ENCODE results near the gene NOTUM.
"Not testable (repeated sequence)": the region's sequence is repeated elsewhere in the genome, so short reads cannot be mapped to it uniquely, and the experiment has no call there.

NOTUM gene

DNA sequence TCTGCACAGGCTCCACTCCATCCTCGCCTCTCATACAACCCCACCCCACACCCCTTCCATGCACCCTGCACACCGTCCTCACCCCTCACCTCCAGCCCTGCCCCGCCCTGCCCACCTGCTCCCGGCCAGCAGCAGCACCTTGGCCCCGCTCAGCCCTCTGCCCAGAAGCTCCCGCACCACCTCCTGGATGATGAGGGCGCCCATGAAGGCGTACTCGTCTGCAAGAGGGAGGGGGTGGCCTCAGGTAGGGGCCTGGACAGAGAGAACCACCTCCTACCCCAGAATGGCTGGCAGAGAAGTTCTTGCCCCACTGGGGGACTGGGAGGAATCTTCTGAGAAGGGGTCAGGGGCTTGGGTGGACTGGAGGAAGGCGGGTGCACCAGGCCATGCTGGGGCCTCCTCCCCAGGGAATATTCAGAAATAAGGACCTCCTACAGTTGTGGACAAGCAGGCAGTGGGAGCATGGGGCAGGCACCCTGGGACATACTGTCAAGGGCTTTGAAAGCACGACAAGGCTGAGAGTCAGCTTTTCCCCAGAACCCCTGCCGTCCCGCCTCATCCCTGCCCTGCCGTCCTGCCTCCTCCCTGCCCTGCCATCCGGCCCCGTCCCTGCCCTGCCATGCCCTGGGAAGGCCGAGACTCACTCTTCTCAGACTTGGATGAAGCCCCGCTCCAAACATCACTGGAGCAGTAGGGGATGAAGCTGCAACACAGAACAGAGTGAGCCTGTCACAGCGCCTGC is 3.1 kb downstream of the NOTUM start:
- no peak for DNase-seq (ENCODE audit: low read depth)

DNA sequence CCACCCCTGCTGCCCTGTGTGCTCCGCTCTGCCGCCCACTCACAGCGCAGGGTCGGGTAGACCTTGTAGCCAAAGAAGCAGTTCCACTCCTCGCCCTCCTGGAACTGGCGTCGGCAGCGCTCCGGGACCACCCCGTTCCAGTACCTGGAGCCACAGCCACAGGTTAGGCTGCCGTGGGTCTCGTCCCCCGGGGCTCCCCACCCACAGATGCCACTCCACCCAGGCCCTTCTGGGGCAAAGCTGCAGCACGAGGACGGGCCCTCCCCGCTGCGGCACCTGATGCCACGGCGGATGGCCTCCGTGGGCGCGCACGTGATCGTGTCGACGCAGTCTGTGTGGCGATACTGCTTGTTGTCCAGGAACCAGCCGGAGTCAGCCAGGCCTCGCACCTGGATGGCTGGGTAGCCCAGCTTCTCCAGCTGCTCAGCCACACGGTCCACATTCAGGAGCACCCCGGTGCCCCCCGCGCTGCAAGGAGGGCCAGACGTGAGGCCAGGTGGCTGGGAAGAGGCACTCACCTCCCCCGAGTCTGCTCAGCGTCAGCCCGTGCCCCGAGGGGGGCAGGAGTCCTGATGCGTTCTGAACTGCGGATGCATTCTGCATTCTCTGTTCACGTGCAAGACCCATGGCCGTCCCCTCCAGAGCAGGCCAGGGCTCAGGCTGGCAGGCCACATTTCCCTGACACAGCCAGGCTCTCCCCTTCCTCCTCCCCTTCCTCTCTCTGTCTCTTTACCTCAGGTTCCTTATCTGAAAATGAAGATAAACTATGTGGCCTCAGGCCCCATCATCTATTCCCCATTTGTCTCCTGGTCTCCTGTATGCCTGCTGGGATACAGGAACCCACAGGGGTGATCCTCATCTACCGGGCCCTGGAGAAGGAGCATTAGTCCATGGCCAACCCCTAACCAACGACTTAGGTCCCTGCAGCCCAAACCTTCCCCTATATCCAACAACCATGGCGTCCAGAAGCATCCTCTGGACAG is 4.1 kb downstream of the NOTUM start:
- DNase-seq (ENCODE audit: low read depth) = no peak

DNA sequence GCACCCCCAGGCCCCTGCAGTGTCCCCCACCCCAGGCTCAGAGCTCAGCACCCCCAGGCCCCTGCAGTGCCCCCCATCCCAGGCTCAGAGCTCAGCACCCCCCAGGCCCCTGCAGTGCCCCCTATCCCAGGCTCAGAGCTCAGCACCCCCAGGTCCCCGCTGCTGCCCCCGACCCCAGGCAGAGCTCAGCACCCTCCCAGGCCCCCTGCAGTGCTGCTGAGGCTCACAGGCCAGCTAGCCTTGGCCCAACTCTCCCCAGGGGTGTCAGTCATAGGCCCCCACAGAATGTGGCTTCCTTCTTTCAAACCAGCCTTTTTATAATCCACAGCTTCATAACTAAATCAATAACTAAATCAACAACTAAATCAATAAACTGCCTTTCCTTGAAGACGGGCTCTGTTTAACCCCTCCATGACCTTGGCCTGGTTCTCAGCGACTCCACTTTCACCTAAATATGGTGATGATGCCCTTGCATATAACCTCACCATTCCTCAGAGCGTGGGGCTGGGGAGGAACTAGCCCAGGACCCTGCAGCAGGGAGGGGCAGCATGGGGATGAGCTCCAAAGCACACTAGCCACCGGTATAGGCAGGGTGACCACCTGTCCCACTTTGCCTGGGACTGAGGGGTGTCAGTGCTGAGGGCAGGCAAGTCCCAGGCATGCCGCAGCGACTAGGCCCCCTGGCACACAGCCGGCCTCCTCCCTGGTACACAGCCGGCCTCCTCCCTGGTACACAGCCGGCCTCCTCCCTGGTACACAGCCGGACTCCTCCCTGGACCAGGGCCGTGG is 5.0 kb downstream of the NOTUM start:
- DNase-seq (ENCODE audit: low read depth) = no peak

DNA sequence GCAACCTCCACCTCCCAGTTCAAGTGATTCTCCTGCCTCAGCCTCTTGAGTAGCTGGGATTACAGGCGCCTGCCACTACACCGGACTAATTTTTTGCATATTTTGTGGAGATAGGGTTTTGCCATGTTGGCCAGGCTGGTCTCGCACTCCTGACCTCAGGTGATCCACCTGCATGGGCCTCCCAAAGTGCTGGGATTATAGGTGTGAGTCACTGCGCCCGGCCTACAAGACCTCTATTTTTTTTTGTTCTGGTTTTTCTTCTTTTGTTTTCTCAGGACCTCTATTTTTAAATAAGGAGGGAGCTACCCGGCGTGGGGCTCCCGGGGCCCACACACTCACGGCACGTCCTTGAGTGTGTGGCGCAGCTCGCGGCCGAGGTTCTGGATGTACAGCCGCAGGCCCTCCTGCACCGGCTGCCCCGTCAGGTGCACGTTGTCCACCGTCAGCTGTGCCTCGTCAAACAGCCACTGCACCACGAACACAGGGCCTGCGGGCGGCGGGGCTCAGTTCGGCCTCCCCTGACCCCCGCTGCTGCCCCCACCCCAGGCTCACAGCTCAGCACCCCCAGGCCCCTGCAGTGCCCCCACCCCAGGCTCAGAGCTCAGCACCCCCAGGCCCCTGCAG is 5.8 kb downstream of the NOTUM start:
- DNase-seq (ENCODE audit: low read depth) = no peak

DNA sequence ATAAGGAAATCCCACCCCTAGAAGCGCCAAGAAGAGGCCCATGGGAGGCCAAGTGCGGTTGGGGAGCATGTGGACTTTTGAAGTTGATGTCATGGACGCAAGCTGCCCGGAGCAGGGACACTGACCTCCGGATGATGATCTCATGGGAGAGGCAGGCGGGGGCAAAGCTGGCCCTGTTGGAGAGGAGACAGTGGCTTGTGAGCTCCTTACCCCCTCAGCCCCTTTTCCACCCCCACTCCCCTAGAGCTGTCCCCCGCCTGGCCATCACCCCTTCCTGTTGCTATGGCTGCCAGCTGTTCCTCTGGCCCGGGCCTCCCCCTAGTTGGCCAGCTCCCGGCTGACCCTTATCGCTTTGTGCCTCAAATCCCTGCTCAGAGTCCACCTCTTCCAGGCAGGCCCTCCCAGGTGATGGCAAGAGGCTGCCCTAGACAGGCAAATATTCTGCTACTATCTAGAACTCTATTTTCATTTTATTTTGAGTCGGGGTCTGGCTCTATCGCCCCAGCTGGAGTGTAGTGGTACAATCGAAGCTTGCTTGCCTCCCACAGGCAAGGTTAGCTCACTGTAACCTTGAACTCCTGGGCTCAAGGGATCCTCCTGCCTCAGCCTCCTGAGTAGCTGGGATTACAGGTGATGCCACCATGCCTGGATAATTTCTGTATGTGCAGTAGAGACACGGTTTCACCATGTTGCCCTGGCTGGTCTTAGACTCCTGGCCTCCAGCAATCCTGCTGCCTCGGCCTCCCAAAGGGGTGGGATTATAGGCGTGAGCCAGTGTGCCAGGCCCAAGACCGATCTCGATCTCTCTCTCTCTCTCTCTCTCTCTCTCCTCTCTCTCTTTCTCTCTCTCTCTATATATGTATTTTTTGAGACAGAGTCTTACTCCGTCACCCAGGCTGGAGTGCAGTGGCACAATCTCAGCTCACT is 6.6 kb downstream of the NOTUM start:
- no peak for DNase-seq (ENCODE audit: low read depth)

DNA sequence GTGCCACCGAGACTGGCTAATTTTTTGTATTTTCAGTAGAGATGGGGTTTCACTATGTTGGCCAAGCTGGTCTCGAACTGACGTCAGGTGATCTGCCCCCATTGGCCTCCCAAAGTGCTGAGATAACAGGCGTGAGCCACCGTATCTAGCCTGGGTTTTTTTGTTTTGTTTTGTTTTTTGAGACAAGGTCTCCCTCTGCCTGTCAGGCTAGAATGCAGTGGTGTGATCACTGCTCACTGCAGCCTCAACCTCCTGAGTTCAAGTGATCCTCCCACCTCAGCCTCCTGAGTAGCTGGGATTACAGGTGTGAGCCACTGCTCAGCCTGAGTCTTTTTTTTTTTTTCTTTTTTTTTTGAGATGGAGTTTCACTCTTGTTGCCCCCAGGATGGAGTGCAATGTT is 7.5 kb downstream of the NOTUM start:
- not testable (repeated sequence) for DNase-seq (ENCODE audit: low read depth)

DNA sequence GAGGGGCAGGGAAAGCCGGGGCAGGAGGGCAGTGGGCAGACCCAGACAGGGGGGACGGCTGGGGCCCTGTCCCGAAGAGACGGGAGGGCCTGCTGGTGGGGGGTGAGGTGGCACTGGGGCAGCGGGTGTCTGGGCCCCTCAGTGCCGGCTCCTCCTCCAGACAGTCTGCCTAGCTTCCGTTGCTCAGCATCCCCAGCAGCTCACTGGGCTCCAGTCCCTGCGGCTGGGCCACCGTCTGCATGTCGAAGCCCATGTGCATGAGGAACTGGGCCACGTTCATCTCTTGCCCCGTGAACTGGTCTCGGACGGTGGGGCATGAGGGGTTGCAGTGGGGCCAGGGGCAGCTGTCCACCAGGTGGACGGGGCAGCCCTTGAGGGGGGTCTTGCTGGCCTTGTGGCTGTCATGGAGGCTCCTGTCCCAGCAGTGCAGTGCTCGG is 8.2 kb downstream of the NOTUM start:
- no peak for DNase-seq (ENCODE audit: low read depth)

DNA sequence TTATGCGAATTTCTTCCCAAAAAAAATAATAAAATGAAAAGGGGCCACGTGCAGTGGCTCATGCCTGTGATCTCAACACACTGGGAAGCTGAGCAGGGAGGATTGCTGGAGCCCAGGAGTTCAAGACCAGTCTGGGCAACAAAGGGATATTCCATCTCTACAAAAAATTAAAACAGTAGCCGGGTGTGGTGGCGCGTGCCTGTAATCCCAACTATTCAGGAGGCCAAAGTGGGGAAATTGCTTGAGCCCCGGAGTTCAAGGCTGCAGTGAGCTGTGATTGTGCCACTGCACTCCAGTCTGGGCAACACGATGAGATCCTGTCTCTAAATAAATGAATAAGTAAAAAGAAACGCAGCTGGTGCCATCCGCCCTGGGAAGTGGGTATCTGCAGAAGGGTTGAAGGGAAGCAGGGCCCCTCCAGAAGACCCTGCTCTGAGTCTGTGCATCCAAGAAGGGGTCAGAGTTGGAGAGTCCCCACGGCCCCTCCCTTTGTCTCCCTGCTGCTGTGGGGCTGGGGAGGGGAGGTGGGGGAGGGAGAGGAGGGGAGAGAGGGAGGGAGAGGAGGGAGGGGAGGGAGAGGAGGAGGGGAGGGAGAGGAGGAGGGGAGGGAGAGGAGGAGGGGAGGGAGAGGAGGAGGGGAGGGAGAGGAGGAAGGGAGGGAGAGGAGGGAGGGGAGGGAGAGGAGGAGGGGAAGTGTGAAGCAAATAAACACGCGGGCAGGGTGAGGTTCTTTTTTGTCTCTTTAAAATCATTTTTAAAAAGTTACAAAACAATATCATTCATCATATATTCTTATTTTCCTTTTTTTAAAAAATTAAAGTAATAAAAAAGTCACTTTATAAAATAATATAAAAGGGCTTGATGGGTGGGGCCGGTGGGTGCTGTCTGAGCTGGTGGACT is 9.0 kb downstream of the NOTUM start:
- no peak for DNase-seq (ENCODE audit: low read depth)

DNA sequence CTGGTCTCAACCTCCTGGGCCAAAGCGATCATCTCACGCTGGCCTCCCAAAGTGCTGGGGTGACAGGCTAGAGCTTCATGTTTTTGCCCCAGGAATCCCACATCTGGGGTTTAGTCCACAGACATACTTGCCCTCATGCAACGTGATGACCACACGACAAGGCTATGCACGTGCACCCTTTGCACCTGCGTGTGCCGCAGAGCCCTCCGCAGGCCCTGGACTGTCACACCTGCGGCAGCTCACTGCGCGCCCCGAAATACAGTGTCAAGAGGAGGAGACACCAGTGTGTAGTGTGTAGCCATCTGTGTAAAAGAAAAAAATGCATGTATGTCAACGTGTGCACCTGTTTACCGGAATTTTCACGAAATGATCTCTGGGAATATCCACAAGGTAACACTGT is 10.5 kb downstream of the NOTUM start:
- no peak for DNase-seq (ENCODE audit: low read depth)

DNA sequence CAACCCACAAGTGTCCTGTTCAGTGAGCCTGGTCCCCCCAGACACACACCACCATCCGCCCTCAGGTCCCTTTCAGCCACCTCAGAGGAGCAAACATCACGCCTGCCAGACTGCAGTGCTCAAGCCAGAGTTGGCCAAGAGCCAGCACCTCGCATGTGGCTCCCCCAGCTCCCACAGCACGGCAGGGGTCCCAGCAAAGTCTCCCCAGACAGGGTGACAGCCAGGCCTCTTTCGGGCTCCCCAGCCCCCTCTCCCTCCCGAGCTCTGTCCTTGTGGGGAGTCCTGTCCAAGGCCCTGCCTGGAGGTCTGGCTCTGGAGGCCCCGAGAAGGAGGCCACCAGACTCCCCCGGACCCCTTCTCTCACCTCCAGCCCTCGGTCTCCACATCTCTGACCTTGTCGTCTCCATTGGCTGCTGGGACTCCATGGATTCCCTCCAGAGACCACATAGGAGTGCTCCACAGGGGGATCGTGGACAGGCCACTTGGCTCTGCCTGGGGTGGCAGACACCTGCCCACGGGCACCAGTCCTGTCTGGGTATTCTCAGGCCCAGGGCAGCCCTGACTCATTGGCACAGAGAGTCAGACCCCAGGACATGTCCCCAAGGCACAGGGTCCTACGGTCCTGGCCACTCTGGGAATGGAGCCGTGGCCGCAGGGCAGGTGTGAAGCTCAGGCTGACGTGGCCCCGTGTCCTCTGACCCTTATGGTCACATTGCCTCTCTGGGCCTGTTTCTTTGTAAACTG is 12.2 kb downstream of the NOTUM start:
- DNase-seq (ENCODE audit: low read depth) = no peak

DNA sequence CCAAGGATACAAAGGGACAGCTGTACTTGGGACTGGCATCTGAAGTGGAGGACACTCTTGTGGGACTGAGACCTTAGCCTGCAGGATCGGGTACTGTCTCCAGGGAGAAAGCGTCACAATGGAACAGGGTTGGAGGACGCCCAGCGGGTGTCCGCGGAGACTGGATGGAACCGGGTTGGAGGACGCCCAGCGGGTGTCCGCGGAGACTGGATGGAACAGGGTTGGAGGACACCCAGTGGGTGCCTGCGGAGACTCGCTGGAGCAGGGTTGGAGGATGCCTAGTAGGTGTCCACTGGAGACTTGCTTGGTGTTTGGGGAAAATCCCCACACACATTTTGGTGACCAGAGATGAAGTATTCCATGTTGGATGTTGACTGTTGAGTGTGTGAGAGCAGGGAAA is 13.8 kb downstream of the NOTUM start, which contains the start of gene MYADML2:
MYADML2 (minus strand) TSS at position 45 of the 400 bp plus-strand sequence. CDS start 5,492 bp downstream, outside the sequence.
- DNase-seq (ENCODE audit: low read depth) = no peak

DNA sequence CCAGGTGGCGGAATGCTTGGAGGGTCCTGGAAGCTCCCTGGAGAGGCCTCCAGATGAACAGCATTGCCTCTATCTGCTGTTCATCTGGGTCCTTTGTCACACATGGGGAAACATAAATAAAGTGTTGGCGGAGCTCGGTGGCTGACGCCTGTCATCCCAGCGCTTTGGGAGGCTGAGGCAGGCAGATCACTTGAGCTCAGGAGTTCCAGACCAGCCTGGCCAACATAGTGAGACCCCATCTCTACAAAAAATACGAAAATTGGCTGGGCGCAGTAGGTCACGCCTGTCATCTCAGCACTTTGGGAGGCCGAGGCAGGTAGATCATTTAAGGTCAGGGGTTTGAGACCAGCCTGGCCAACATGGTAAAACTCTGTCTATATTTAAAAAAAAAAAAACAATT is 16.1 kb downstream of the NOTUM start:
- no peak for DNase-seq (ENCODE audit: low read depth)

DNA sequence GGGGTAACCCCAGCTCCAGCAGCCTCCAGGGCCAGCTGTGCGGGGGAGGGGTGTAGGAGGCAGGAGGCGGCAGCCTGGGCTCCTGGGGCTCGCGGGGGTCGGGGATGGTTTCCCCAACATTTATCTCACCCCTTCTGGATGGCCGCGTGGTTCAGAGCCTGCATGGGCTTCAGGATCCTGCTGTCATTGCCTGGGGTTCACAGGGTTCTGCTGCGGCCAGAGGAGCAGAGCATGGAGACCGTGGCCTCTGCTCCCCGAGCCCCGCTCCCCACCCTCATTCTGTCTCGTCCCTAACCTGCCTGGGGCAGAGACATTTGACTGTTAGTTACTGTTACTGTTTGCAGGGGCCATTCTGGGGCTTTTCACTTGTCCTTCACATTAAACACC is 18.8 kb downstream of the NOTUM start:
- no peak for DNase-seq (ENCODE audit: low read depth)

DNA sequence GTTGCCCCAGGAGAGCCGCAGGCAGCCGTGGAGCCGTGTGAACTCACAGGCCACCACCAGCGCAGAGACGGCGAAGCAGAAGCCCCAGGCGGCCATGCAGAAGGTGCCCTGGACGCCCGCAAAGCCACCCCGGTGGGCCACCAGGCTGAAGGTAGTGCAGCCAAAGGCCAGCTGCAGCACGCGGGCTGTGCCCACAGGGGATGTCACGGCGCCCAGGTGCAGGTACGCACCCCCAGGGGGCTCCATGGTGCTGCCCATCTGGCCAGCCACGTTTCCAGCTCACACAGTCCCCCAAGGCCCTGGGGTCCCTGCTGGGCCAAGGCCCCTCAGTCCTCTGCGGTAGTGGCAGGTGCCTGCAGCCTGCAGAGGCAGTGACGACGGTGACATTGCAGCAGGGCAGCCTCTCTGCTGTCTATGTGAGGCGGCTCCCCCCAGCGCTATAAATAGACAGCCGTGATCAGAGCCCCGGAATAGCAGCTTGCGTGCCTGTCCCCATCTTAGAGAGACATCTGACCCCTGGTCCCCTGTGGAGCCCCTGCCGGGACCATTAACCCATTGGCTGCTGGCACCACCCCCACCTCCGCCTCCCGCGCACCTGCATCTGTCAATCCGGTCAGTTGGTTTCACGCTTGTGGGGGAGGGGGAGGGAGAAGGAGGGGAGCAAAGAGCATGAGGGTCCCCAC is 19.4 kb downstream of the NOTUM start:
- no peak for DNase-seq (ENCODE audit: low read depth)

DNA sequence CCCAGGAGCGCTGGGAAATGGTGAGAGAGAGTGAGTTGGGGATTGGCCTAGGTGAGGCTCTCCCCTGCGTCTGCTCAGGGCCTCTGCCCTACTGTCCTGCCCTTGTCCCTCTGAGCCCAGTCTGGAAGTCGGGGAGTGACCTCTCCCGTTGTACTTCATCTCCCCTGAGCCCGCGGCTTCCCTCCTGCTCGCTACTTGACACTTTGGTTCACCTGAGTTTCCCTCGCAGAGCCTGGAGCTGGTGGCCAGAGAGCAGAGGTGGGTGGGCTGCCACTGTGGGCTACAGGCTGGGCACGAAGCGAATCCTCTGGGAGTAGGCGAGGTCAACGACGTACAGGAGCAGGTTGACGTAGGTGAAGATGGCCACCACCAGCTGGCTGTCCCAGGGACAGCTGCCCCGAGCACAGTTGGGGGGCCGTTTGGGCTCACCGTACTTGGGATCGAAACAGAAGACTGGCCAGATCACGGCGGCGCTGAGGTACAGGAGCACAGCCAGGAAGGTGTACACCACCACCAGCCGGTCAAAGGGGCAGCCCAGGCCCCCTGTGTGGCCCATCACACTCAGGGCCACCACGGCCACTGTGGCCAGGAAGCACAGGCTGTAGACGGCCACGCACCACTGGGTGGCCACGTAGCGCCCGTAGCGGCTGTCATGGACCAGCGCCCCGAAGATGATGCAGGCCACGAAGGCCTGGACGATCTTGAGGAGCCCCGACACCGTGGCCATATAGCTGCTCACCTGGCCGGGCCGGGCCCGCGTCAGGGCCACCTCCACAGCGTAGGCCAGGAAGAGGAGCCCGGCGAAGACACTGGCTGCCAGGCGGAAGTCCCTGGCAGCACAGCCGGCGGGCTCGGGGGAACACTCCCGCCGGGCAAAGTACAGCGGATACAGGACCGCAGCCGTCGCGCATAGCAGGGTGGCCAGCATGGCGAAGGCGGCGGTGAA is 20.2 kb downstream of the NOTUM start:
- DNase-seq (ENCODE audit: low read depth) = no peak

DNA sequence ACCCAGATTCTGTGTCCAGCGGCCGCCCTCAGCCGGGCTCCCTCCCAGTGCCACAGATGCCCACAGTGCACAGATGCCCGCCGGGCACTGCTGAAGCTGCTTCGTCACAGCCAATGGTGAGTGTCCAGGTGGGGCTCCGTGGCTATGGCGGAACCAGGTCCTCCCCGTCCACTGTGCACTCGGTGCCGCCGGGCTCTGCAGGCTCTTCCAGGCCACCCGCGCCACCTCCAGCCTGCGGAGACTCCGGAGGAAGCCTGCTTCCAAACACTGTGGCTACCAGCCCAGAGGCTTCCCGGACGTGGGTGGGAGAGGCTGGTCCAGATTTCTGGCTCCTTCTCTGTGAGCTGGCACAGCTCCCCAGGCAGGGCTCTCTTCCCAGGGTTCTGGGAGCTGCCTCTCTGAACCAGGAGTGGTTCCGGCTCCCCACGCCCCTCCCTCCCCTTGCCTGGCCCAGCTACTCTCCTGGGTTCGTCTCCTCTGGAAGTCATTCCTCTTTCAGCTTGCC is 21.1 kb downstream of the NOTUM start:
- no peak for DNase-seq (ENCODE audit: low read depth)

DNA sequence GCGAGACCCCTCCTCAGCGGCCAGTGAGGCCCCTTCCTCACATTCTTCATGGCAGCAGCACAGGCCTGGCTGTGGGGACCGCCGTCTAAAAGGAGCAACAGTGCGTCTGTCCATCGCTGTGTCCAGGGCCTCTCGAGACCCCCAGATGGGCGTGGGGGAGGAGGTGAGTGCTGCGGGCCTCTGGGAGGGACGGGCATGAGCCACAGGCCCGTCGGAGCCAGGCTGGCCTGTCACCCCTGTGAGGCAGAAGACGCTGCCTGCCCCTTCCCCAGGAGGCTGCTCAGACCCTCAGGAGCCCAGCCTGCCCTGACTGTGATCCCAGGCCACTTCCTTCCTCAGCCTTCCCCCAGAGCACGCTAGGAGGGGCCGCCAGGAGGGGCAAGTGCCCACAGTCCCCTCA is 21.8 kb downstream of the NOTUM start:
- no peak for DNase-seq (ENCODE audit: low read depth)

Data from stimulated activated CD8-positive, alpha-beta memory T cell treated with anti-CD3 and anti-CD28 coated beads, Interleukin-15, amount 100 ng/mL, for 1 hour (primary cell).